Inflammatory macrophage treated with lipopolysaccharide for 4 hours (primary cell): ENCODE results near the gene CHMP3.
A peak's percentile ranks its signal among the peaks of the same experiment; 100 is the strongest.
"Not testable (repeated sequence)": the region's sequence is repeated elsewhere in the genome, so short reads cannot be mapped to it uniquely, and the experiment has no call there.

Experiments
- DNase-seq: peaks from one replicate; pipeline ENCODE4 v3.0.0-alpha.2; 2020

Gene CHMP3

GRCh38 chr2:86548913-86549396, 14.3 kb downstream of the CHMP3 start:
- DNase-seq, result not testable (repeated sequence)

DNA sequence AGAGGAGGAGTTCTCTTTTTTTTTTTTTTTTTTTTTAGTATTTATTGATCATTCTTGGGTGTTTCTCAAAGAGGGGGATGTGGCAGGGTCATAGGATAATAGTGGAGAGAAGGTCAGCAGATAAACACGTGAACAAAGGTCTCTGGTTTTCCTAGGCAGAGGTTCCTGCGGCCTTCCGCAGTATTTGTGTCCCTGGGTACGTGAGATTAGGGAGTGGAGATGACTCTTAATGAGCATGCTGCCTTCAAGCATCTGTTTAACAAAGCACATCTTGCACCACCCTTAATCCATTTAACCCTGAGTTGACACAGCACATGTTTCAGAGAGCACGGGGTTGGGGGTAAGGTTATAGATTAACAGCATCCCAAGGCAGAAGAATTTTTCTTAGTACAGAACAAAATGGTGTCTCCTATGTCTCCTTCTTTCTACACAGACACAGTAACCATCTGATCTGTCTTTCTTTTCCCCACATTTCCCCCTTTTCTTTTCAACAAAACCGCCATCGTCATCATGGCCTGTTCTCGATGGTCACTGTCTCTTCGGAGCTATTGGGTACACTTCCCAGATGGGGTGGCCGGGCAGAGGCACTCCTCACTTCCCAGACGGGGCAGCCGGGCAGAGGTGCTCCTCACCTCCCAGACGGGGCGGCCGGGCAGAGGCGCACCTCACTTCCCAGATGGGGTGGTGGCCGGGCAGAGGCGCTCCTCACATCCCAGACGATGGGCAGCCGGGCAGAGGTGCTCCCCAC, 14.9 kb downstream of the CHMP3 start:
- DNase-seq, result not testable (repeated sequence)

- not testable (repeated sequence) for DNase-seq
Measured at GRCh38 chr2:86545296-86545924, 17.8 kb downstream of the CHMP3 start.

GRCh38 chr2:86544278-86545099, 18.8 kb downstream of the CHMP3 start:
- not testable (repeated sequence) for DNase-seq

DNA sequence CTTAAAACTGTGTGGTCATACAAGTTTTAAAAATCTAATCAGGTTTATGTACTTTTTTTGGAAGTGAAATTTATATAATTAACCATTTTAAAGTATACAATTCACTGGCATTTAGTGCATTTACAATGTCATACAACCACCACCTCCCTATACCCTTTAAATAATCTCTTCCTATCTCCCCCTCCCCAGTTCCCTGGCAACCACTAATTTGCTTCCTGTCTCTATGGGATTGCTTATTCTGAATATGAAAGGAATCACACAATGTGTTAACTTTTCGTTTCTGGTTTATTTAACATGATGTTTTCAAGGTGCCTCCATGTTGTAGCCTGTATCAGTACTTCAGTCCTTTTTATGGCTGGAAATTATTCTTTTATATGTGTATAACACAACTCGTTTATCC, 19.4 kb downstream of the CHMP3 start:
- no peak for DNase-seq

GRCh38 chr2:86543335-86543734, 19.9 kb downstream of the CHMP3 start:
- no peak for DNase-seq

DNA sequence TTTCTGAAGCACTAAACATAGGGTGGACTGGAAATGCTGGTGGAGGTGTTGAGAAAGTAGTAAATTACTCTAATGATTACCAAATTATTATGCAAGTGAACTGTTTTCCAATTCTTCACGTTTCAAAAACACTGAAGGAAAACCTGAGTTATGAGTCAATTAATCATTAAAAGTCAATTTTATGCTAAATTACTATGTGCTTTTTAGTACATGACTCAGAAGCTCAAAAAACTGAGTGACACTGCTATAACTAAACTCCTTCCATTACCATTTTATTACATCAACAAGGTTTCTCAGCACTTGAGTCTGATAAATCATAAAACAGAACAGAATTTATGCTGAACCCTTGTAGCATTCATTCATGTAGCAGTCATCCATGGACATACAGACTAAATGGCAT, 20.4 kb downstream of the CHMP3 start:
- DNase-seq, result no peak

GRCh38 chr2:86541334-86541733, 21.9 kb downstream of the CHMP3 start:
- no peak for DNase-seq

DNA sequence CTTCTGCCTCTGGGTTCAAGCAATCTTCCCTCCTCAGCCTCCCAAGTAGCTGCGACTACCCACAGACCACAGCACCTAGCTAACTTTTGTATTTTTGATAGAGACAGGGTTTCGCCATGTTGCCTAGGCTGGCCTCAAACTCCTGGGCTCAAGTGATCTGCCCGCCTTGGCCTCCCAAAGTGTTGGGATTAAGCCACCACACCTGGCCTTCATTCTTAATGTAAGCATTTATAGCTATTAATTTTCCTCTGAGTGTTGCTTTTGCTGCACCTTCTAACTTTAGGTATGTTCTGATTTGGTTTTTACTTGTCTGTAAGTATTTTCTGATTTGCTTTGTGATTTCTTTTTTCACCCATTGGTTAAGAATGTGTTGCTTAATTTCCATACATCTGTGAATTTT, 29.7 kb downstream of the CHMP3 start:
- DNase-seq, result no peak

- DNase-seq, result no peak
Measured at GRCh38 chr2:86525421-86526340, 37.6 kb downstream of the CHMP3 start.

DNA sequence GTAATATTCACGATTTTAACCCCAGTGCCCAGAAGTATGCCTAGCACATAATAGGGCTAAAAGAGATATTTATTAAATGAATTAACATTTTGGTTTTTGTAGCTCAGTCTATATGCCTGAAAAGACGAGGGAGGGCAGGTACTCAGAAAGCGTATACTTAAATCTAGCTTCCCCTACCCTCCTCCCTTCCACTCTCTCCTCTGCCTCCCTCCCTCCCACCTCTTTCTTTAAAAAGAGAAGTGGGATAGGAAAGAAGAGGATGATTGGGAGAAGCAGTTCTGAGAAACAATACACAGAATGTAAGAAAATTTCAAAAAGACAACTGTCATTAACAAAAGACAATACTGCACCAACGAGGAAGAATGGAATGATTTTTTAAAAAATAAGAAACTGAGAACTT, 39.8 kb downstream of the CHMP3 start:
- no peak for DNase-seq

- DNase-seq, result no peak
Measured at GRCh38 chr2:86522711-86523110, 40.5 kb downstream of the CHMP3 start.

DNA sequence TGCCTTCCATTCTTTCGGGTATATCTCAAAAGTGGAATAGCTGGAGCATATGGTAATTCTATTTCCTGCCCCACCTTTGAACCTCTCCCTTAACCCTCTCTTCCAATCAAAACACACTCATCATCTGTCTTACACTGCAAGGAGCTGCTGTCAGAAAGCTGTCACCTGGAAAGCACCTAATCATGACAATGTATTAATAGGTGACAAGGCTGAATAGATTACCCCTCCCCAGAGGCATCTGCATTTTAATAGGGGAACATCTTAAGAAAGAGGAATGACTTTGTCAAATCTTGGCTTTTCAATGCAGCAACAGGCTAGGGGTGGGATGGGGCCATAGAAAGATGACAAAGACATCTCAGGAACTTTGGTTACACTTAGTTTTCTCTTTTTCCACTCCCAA, 41.3 kb downstream of the CHMP3 start:
- DNase-seq, result no peak

DNA sequence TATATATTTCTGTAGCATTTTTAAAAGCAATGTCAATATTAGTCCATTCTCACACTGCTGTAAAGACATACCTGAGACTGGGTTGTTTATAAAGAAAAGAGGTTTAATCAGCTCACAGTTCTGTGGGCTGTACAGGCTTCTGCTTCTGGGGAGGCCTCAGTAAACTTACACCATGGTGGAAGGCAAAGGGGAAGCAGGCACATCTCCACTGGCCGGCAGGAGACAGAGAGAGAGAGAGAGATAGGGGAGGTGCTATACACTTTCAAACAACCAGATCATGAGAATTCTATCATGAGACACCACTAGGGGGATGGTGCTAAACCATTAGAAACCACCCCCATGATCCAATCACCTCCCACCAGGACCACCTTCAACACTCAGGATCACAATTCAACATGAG, 43.1 kb downstream of the CHMP3 start:
- DNase-seq, result no peak

GRCh38 chr2:86519349-86519748, 43.9 kb downstream of the CHMP3 start:
- DNase-seq, result no peak

- peak; percentile 5 for DNase-seq
Measured at GRCh38 chr2:86518481-86518880, 44.8 kb downstream of the CHMP3 start.

- no peak for DNase-seq
Measured at GRCh38 chr2:86513948-86514660, 49.1 kb downstream of the CHMP3 start.

- DNase-seq, result no peak
Measured at GRCh38 chr2:86512892-86513291, 50.4 kb downstream of the CHMP3 start.

GRCh38 chr2:86512034-86512433, 51.2 kb downstream of the CHMP3 start:
- no peak for DNase-seq

DNA sequence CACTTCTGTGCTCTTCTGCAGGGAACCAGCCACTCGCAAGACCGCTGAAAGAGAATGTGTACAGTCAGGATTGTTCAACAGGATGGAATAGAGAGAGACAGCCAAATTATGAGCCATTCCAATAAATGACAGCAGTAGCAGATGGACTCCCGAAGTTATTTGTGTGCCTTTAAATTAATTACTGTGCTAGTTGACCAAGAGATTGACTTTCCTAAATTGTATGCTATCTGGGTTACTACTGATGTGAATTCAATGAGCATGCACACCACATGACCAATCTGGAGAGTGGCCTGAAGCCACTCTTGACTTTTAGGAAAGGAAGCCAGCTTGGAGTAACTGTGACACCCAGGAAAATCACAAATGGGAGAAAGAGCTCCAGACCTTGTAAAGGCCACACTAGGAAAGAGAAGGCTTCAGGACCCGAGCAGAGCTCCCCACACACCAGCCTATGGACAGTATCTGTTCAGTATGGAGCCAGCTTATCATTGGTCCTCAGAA, 52.8 kb downstream of the CHMP3 start:
- DNase-seq, result no peak

GRCh38 chr2:86507600-86507999, 55.6 kb downstream of the CHMP3 start:
- DNase-seq, result no peak
